MM.1S (cell line): ENCODE results near the gene KCNB1.

Experiments used
- EZH2 ChIP-seq: fragments of 300-600 bp; sonication (generic); optimal IDR thresholded peaks from 2 replicates; pipeline ENCODE3; 2017; ENCODE audit warnings: low read depth, mild to moderate bottlenecking, antibody characterized with exemption, low read length, mixed read lengths
- EZH2phosphoT487 ChIP-seq: fragments of 300-600 bp; sonication (generic); IDR thresholded peaks from 2 replicates; pipeline ENCODE4 v1.6.1; 2018; ENCODE audit warnings: antibody characterized with exemption, low read length
- TF ChIP-seq, protein P1 (sequence below): fragments of 300-600 bp; sonication (generic); IDR thresholded peaks from 2 replicates; pipeline ENCODE4 v1.5.1; 2016; ENCODE audit warnings: antibody characterized with exemption, low read length, mixed read lengths

GRCh38 chr20:49318091-49318429, 164.4 kb downstream of the KCNB1 start:
- TF ChIP-seq, protein P1, sequence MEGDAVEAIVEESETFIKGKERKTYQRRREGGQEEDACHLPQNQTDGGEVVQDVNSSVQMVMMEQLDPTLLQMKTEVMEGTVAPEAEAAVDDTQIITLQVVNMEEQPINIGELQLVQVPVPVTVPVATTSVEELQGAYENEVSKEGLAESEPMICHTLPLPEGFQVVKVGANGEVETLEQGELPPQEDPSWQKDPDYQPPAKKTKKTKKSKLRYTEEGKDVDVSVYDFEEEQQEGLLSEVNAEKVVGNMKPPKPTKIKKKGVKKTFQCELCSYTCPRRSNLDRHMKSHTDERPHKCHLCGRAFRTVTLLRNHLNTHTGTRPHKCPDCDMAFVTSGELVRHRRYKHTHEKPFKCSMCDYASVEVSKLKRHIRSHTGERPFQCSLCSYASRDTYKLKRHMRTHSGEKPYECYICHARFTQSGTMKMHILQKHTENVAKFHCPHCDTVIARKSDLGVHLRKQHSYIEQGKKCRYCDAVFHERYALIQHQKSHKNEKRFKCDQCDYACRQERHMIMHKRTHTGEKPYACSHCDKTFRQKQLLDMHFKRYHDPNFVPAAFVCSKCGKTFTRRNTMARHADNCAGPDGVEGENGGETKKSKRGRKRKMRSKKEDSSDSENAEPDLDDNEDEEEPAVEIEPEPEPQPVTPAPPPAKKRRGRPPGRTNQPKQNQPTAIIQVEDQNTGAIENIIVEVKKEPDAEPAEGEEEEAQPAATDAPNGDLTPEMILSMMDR, result no peak
- TF ChIP-seq EZH2phosphoT487 (no peak), EZH2 (no peak)
